HepG2 (cell line): ENCODE measurements around the gene ERCC2. TPM values are rescaled to one million over a fixed set of nuclear protein-coding genes. Genes with fewer than 3 reads are reported as not detected.

Experiments
- ATAC-seq: fragments of 200-7000 bp; cut with Tn5 transposase; 3 replicates; pipeline ENCODE4 v1.9.1; 2020; ENCODE audit warnings: mild to moderate bottlenecking, moderate library complexity
- BruUV-seq: library from RNA; stranded (reverse); fragments of 400-500 nt; replicated peaks from 2 replicates; lab custom pipeline; 2021; lab: Mats Ljungman, UMichigan
- CTCF ChIA-PET: fragments of 300-600 bp; formaldehyde crosslinking; extraction: SDS; loops from one replicate; lab custom pipeline; 2021; ENCODE audit warnings: low total read pairs, inconsistent platforms, low intra/inter-chr PET ratio; lab: Yijun Ruan, JAX
- POLR2A ChIA-PET: fragments of 350-600 bp; sonication (Branson Sonifier 250); formaldehyde crosslinking; loops from one replicate; lab custom pipeline; 2020; ENCODE audit warnings: antibody characterized with exemption, inconsistent platforms; lab: Yijun Ruan, JAX
- DNase-seq: peaks from one replicate; pipeline ENCODE4 v3.0.0-alpha.2; 2015; ENCODE audit warnings: low spot score
- FAIRE-seq: peaks from 3 replicates; lab custom pipeline; 2011; peaks lifted over from hg19 to GRCh38; lab: Jason Lieb, UNC
- H2AFZ ChIP-seq: one replicate; pipeline ENCODE4 v1.6.1; 2011; ENCODE audit warnings: low read length, inconsistent platforms
- H3K27ac ChIP-seq: fragments of 300-600 bp; 3 replicates; pipeline ENCODE4 v1.8.0; 2011; ENCODE audit warnings: mixed run types, mild to moderate bottlenecking, mixed read lengths, low read length, inconsistent platforms; ENCODE audit not compliant: insufficient read depth; ENCODE audit errors: extremely low read length
- H3K27me3 ChIP-seq, 2 experiments: fragments of 200-600 bp in 1 of 2; 2 replicates in 1 of 2; 3 replicates in 1 of 2; pipeline versions ENCODE4 v1.6.0 to v1.8.0; 2011; ENCODE audit warnings: low read length in 2 of 2, mild to moderate bottlenecking in 2 of 2, moderate library complexity in 2 of 2, inconsistent platforms in 1 of 2; ENCODE audit not compliant: insufficient read depth in 2 of 2, control insufficient read depth in 1 of 2
- H3K36me3 ChIP-seq, 2 experiments: fragments of 200-600 bp in 1 of 2; replicated peaks in 1 of 2; 2 replicates in 1 of 2; 3 replicates in 1 of 2; pipeline versions ENCODE4 v1.5.1 to v1.8.0; 2011; ENCODE audit warnings: low read length in 2 of 2, inconsistent platforms in 1 of 2; ENCODE audit not compliant: insufficient read depth in 2 of 2, control insufficient read depth in 1 of 2
- H3K4me1 ChIP-seq: 2 replicates; pipeline ENCODE4 v1.5.1; 2012; ENCODE audit warnings: low read length, inconsistent platforms; ENCODE audit not compliant: insufficient read depth
- H3K4me2 ChIP-seq: 2 replicates; pipeline ENCODE4 v1.6.0; 2011; ENCODE audit warnings: low read depth, low read length, inconsistent platforms
- H3K4me3 ChIP-seq, 3 experiments: fragments of 200-600 bp in 1 of 3; sonication (generic), shearing (Covaris generic) in 1 of 3; replicated peaks in 1 of 3; 2 replicates each; pipeline ENCODE4 v1.5.1; 2011 to 2016; ENCODE audit warnings: low read length in 3 of 3, inconsistent platforms in 2 of 3, low read depth in 2 of 3, mild to moderate bottlenecking in 2 of 3, control low read depth in 1 of 3, mixed read lengths in 1 of 3; ENCODE audit not compliant: insufficient read depth in 1 of 3
- H3K79me2 ChIP-seq: one replicate; pipeline ENCODE4 v1.6.1; 2011; ENCODE audit warnings: low read length, inconsistent platforms; ENCODE audit not compliant: insufficient read depth
- H3K9ac ChIP-seq: 2 replicates; pipeline ENCODE4 v1.6.0; 2011; ENCODE audit warnings: mild to moderate bottlenecking, low read depth, low read length, inconsistent platforms; ENCODE audit not compliant: insufficient read depth
- H3K9me3 ChIP-seq: 2 replicates; pipeline ENCODE4 v1.5.1; 2012; ENCODE audit warnings: mild to moderate bottlenecking, low read length
- H4K20me1 ChIP-seq: 2 replicates; pipeline ENCODE4 v1.6.0; 2011; ENCODE audit warnings: inconsistent platforms, mild to moderate bottlenecking, low read length, moderate library complexity; ENCODE audit not compliant: insufficient read depth
- ATF6 ChIP-seq: sonication (generic); formaldehyde crosslinking; conservative IDR thresholded peaks from 2 replicates; pipeline ENCODE4 v1.4.0; 2020; ENCODE audit warnings: missing genetic modification reagents
- ATF7-NPFF ChIP-seq: sonication (generic); formaldehyde crosslinking; IDR thresholded peaks from 2 replicates; pipeline ENCODE4 v1.8.1; 2023; ENCODE audit warnings: mild to moderate bottlenecking, low read depth, missing genetic modification reagents, moderate library complexity
- CREM ChIP-seq, 2 experiments: sonication (generic) in 1 of 2; formaldehyde crosslinking in 1 of 2; IDR thresholded peaks; 2 replicates each; pipeline versions ENCODE4 v1.4.0 to v1.6.1; 2016 to 2020; ENCODE audit warnings: antibody characterized with exemption in 1 of 2, mild to moderate bottlenecking in 1 of 2, missing genetic modification reagents in 1 of 2
- DMTF1 ChIP-seq: sonication (generic); formaldehyde crosslinking; IDR thresholded peaks from 2 replicates; pipeline ENCODE4 v1.4.0; 2020; ENCODE audit warnings: mild to moderate bottlenecking, missing genetic modification reagents
- HCFC1 ChIP-seq: fragments of 150-350 bp; IDR thresholded peaks from 2 replicates; pipeline ENCODE4 v1.6.1; 2014; ENCODE audit warnings: low read depth, low read length
- PAWR ChIP-seq: sonication (generic); formaldehyde crosslinking; IDR thresholded peaks from 2 replicates; pipeline ENCODE4 v1.4.0; 2020; ENCODE audit warnings: missing genetic modification reagents, mild to moderate bottlenecking, borderline replicate concordance
- PHB2 ChIP-seq: fragments of 450-650 bp; IDR thresholded peaks from 2 replicates; pipeline ENCODE4 v1.6.1; 2018; ENCODE audit not compliant: partially characterized antibody
- RNF2 ChIP-seq: fragments of 450-650 bp; conservative IDR thresholded peaks from 2 replicates; pipeline ENCODE4 v1.6.1; 2016; ENCODE audit warnings: low read depth
- ZNF280B ChIP-seq: sonication (generic); formaldehyde crosslinking; IDR thresholded peaks from 2 replicates; pipeline ENCODE4 v1.5.0; 2020; ENCODE audit warnings: missing genetic modification reagents, mild to moderate bottlenecking, borderline replicate concordance
- ZNF33B ChIP-seq: sonication (generic); formaldehyde crosslinking; IDR thresholded peaks from 2 replicates; pipeline ENCODE4 v1.5.1; 2020; ENCODE audit warnings: mild to moderate bottlenecking, missing genetic modification reagents
- ZNF782 ChIP-seq: sonication (generic); formaldehyde crosslinking; IDR thresholded peaks from 2 replicates; pipeline ENCODE4 v1.4.0; 2020; ENCODE audit warnings: missing genetic modification reagents, mild to moderate bottlenecking, borderline replicate concordance
- ZNF784 ChIP-seq: sonication (generic); formaldehyde crosslinking; IDR thresholded peaks from 2 replicates; pipeline ENCODE4 v1.5.1; 2020; ENCODE audit warnings: missing genetic modification reagents, mild to moderate bottlenecking, borderline replicate concordance
- WGBS: methylation state at CpG from one replicate; pipeline ENCODE4 v1.1.6; 2017; ENCODE audit warnings: low lambda C conversion rate; 5-methylcytosine and 5-hydroxymethylcytosine counted together
- in situ Hi-C: cut with HindIII; loops from 2 replicates; pipeline ENCODE4 v1.10.0; 2017; ENCODE audit warnings: low pct_unique_long_range_greater_than_20kb; ENCODE audit not compliant: extremely low pct_ligation_motif_present
- intact Hi-C: fragments of 100-400 bp; cut with micrococcal nuclease; formaldehyde crosslinking; loops from one replicate; pipeline ENCODE4 v1.10.0; 2022; ENCODE audit not compliant: unreplicated experiment
- polyA plus RNA-seq, 8 experiments: library from polyadenylated mRNA; depleted of rRNA in 3 of 8; stranded (reverse) in 7 of 8; unstranded in 1 of 8; fragments of >200 nt; fragmentation: Illumina TruSeq in 4 of 8; extraction: Trizol in 4 of 8; gene quantifications; 2 replicates each; pipeline versions ENCODE4 v1.2.1 to v1.2.3, GENCODE V29; 2011 to 2016; ENCODE audit warnings: low read depth in 4 of 8, missing spikeins in 1 of 8, mixed read lengths in 1 of 8; ENCODE audit not compliant: insufficient read depth in 1 of 8
- total RNA-seq, 5 experiments: library from RNA; depleted of rRNA; stranded (reverse); fragments of >200 nt; fragmentation: Illumina TruSeq; extraction: Trizol; gene quantifications; 2 replicates each; pipeline ENCODE4 v1.2.3, GENCODE V29; 2016; ENCODE audit warnings: low read depth in 1 of 5

The ERCC2 gene
- total and polyA plus RNA-seq, 2 of the 13 experiments (the other 11 are each of a cell fraction or from before 2014, with no cell fraction given), result 25.4 to 49.2 TPM

- no peak for ATAC-seq
- intact Hi-C loops (no loop called here), in situ Hi-C loops (no loop called here)
- CTCF ChIA-PET, result no interaction called here
- H3K9me3 ChIP-seq, result no peaks in the 10 kb centered on the region
- 98% methylated on average over 17 of the region's 20 CpGs for WGBS
- no peak overlapping the region for H3K9ac ChIP-seq
- DNase-seq, result no peak
- H2AFZ ChIP-seq, result no peak overlapping the region
- no TSS peak for BruUV-seq
- H3K4me2 ChIP-seq, result no peak overlapping the region
- H3K79me2 ChIP-seq, result no peaks in the 10 kb centered on the region
- no peaks in the 10 kb centered on the region for H4K20me1 ChIP-seq
- H3K27me3 ChIP-seq, result peaks cover 0 to 4% of the 10 kb centered on the region in 2 experiments; a peak in 1 of 5 replicates
- POLR2A ChIA-PET, result no interaction called here
- no peak overlapping the region for H3K4me3 ChIP-seq
- no peak for FAIRE-seq
- H3K27ac ChIP-seq, result no peak overlapping the region
- no peaks in the 10 kb centered on the region for H3K4me1 ChIP-seq
- peaks cover 22 to 63% of the 10 kb centered on the region in 2 experiments; a peak in 4 of 5 replicates for H3K36me3 ChIP-seq
- TF ChIP-seq HCFC1, result no peak
- no peak for TF ChIP-seq ZNF782 (CRISPR knock-in tag)
- no peak for TF ChIP-seq DMTF1
- TF ChIP-seq ATF6 (CRISPR knock-in tag), result no peak
- TF ChIP-seq PHB2, result no peak
- TF ChIP-seq ZNF280B (CRISPR knock-in tag), result no peak
- no peak for TF ChIP-seq ZNF784
- TF ChIP-seq ZNF33B (CRISPR knock-in tag), result no peak
- no peak for TF ChIP-seq CREM (IDR thresholded peaks at IDR 0.05)
- no peak for TF ChIP-seq CREM (CRISPR knock-in tag; IDR thresholded peaks at IDR 0.05)
- no peak for TF ChIP-seq RNF2
- no peak for TF ChIP-seq PAWR
- TF ChIP-seq ATF7-NPFF (CRISPR knock-in tag), result no peak
These were observed 17.9 kb downstream of the ERCC2 start for GRCh38 chr19:45352471-45352870.
